Measurements from ENCODE around the gene IGF2. TPM values are rescaled to one million over a fixed set of nuclear protein-coding genes. Genes with fewer than 3 reads are reported as not detected.

Gene IGF2, protein sequence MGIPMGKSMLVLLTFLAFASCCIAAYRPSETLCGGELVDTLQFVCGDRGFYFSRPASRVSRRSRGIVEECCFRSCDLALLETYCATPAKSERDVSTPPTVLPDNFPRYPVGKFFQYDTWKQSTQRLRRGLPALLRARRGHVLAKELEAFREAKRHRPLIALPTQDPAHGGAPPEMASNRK
- total RNA-seq (not detected in 2 replicates), polyA plus RNA-seq (not detected in 2 replicates), polyA minus RNA-seq (not detected in 2 replicates)
- 31.8 TPM for total RNA-seq (2013)

DNA sequence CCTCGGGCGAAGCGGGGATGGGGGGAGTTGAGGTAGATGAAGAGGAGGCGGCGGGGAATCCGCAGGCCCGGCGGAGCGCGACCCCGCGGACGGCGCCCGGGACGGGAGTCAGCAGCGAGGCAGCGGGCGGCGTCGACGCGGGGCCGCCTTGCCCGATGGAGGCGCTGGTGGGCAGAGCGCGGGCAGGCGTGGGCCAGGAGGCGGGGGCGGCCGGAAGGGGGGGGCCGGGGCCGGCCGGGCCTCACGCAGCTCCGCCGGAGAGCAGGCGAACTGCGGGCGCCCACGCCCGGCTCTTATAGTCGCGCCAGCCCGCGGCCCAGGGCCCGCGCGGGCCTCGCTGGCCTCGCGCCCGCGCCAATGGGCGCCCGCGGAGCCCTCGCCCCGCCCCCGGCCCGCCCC is at the start of gene IGF2:
IGF2 (minus strand) TSS at position 267 of the 399 bp plus-strand sequence. CDS start 3,866 bp downstream, outside the sequence.
- Mint-ChIP-seq H3K4me3 (peak within 1 kb of the TSS; percentile 83), H3K27me3 (peaks cover 44% of the 10 kb centered on the region), H3K9me3 (ENCODE audit: insufficient read depth) (no peaks in the 10 kb centered on the region), H3K27ac (no peak within 1 kb of the TSS), H3K4me1 (peaks cover 22% of the 10 kb centered on the region)
- Histone ChIP-seq H3K9ac (ENCODE audit: low read length) (peak within 1 kb of the TSS; percentile 42), H2AFZ (ENCODE audit: insufficient read depth, low read depth, low read length, poor library complexity, severe bottlenecking) (peak within 1 kb of the TSS; percentile 46), H3K9me3 (ENCODE audit: control extremely low read depth in 1 of 3, control insufficient read depth in 2 of 3, insufficient read depth in 1 of 3, low read length in 2 of 3) (peaks cover 0 to 6% (median 0%) of the 10 kb centered on the region in 3 donors), H3K36me3 (replicated peaks in 1 of 2; ENCODE audit: control extremely low read depth in 1 of 2, control insufficient read depth in 1 of 2, extremely low read depth in 1 of 2, insufficient read depth in 2 of 2, low read length in 1 of 2) (no peaks in the 10 kb centered on the region), H3K27ac (ENCODE audit: low read length in 2 of 2) (no peak within 1 kb of the TSS), H3K27me3 (replicated peaks in 1 of 4; ENCODE audit: control extremely low read depth in 1 of 4, control insufficient read depth in 3 of 4, insufficient read depth in 4 of 4, low read length in 3 of 4) (peaks cover 0 to 66% (median 36%) of the 10 kb centered on the region in 4 experiments), H3K4me2 (replicated peaks; ENCODE audit: low read depth, low read length, poor library complexity, severe bottlenecking) (peak within 1 kb of the TSS; percentile 82), H3K4me1 (ENCODE audit: control insufficient read depth in 2 of 2, insufficient read depth in 2 of 2, low read length in 2 of 2) (peaks cover 20 to 31% of the 10 kb centered on the region in 2 donors), H4K20me1 (ENCODE audit: control insufficient read depth, insufficient read depth, low read length, poor library complexity, severe bottlenecking) (no peaks in the 10 kb centered on the region), H3K4me3 (ENCODE audit: control extremely low read depth in 1 of 5, extremely low read depth in 1 of 5, insufficient read depth in 1 of 5, low read depth in 2 of 5, low read length in 4 of 5) (peak within 1 kb of the TSS in 3 of 5 experiments; percentile 15 to 43 (median 42)), H3K79me2 (ENCODE audit: control insufficient read depth, insufficient read depth, low read length) (no peaks in the 10 kb centered on the region)
- ChIA-PET POLR2A (no interaction called here), CTCF (interaction anchor here (0.6 kb wide), 1 partner anchor 518 kb away, joined by 3 read pairs; no protein-coding TSS in a partner anchor)
- peak; percentile 21 for ATAC-seq (ENCODE audit: low read depth)
- intact Hi-C loops (cut with micrococcal nuclease): no loop called here
- WGBS (ENCODE audit: insufficient coverage): 4% methylated on average over 52 of the region's 62 CpGs
- DNase-seq: peak; percentile 47
- TF ChIP-seq EZH2 (IDR thresholded peaks at IDR 0.05; ENCODE audit: borderline replicate concordance, insufficient read depth, low read depth, low read length, poor library complexity, severe bottlenecking) (no peak), CTCF (IDR thresholded peaks at IDR 0.05) (no peak)

- H3K27me3 ChIP-seq (replicated peaks in 1 of 4; ENCODE audit: control extremely low read depth in 1 of 4, control insufficient read depth in 3 of 4, insufficient read depth in 4 of 4, low read length in 3 of 4): peaks cover 0 to 5% (median 0%) of the 10 kb centered on the region in 4 experiments
- H3K79me2 ChIP-seq (ENCODE audit: control insufficient read depth, insufficient read depth, low read length): no peaks in the 10 kb centered on the region
- Mint-ChIP-seq H3K4me1 (peaks cover 11% of the 10 kb centered on the region), H3K27ac (no peak overlapping the region), H3K4me3 (no peak overlapping the region), H3K9me3 (ENCODE audit: insufficient read depth) (no peaks in the 10 kb centered on the region), H3K27me3 (peaks cover 10% of the 10 kb centered on the region)
- CTCF ChIA-PET: interaction anchor here (5.4 kb wide), 1 partner anchor 231 kb away, joined by 42 read pairs; no protein-coding TSS in a partner anchor
- no peaks in the 10 kb centered on the region for H4K20me1 ChIP-seq (ENCODE audit: control insufficient read depth, insufficient read depth, low read length, poor library complexity, severe bottlenecking)
- H3K27ac ChIP-seq (ENCODE audit: low read length in 2 of 2): no peak overlapping the region
- ATAC-seq (ENCODE audit: low read depth) (no peak), DNase-seq (no peak)
- H2AFZ ChIP-seq (ENCODE audit: insufficient read depth, low read depth, low read length, poor library complexity, severe bottlenecking): no peak overlapping the region
- H3K9ac ChIP-seq (ENCODE audit: low read length): no peak overlapping the region
- intact Hi-C loops (cut with micrococcal nuclease): loop anchor here (5.0 kb wide), 1 partner anchor 339 kb away; no protein-coding TSS in a partner anchor
- no peak overlapping the region for H3K4me2 ChIP-seq (replicated peaks; ENCODE audit: low read depth, low read length, poor library complexity, severe bottlenecking)
- 96% methylated on average over 19 of the region's 19 CpGs for WGBS (ENCODE audit: insufficient coverage)
- POLR2A ChIA-PET: no interaction called here
- H3K4me3 ChIP-seq (ENCODE audit: control extremely low read depth in 1 of 5, extremely low read depth in 1 of 5, insufficient read depth in 1 of 5, low read depth in 2 of 5, low read length in 4 of 5): no peak overlapping the region
- H3K4me1 ChIP-seq (ENCODE audit: control insufficient read depth in 2 of 2, insufficient read depth in 2 of 2, low read length in 2 of 2): peaks cover 9 to 26% of the 10 kb centered on the region in 2 donors
- TF ChIP-seq EZH2 (IDR thresholded peaks at IDR 0.05; ENCODE audit: borderline replicate concordance, insufficient read depth, low read depth, low read length, poor library complexity, severe bottlenecking) (no peak), CTCF (IDR thresholded peaks at IDR 0.05) (no peak)
- no peaks in the 10 kb centered on the region for H3K9me3 ChIP-seq (ENCODE audit: control extremely low read depth in 1 of 3, control insufficient read depth in 2 of 3, insufficient read depth in 1 of 3, low read length in 2 of 3)
- H3K36me3 ChIP-seq (replicated peaks in 1 of 2; ENCODE audit: control extremely low read depth in 1 of 2, control insufficient read depth in 1 of 2, extremely low read depth in 1 of 2, insufficient read depth in 2 of 2, low read length in 1 of 2): no peaks in the 10 kb centered on the region
Observed at GRCh38 chr11:2188745-2189144, 49.6 kb upstream of the IGF2 start.

All from B cell (primary cell).